HPDE6-E6E7 (cell line): Measurements from ENCODE around the gene FSCN2.

Experiments used
- DNase-seq: peaks from one replicate; pipeline ENCODE4 v3.0.0; 2011; ENCODE audit warnings: missing footprints; ENCODE audit errors: extremely low spot score

Gene FSCN2

GRCh38 chr17:81556175-81556691, 28.1 kb downstream of the FSCN2 start:
- DNase-seq: no peak

- DNase-seq: no peak
Measured at GRCh38 chr17:81556863-81557262, 28.7 kb downstream of the FSCN2 start.

GRCh38 chr17:81557276-81558114, 29.3 kb downstream of the FSCN2 start:
- no peak for DNase-seq

DNA sequence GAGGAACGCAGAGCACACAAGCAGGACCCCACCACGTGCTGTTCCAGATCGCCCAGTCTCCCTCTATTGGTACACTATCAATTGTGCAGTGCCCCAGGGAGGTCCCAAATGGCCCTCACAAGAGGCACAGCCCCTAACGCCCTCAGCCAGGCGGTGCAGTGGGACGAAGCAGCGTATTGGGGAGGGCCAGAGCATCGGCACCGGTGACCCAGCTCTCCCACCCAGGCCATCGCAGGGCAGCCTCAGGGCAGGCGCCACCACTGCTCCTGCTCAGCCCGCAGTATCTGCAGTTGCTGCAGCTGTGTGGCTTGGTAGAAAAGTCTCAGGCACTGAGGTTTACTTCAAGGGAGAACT, 29.9 kb downstream of the FSCN2 start:
- DNase-seq: no peak

GRCh38 chr17:81558941-81559806, 31.0 kb downstream of the FSCN2 start:
- DNase-seq: no peak

DNA sequence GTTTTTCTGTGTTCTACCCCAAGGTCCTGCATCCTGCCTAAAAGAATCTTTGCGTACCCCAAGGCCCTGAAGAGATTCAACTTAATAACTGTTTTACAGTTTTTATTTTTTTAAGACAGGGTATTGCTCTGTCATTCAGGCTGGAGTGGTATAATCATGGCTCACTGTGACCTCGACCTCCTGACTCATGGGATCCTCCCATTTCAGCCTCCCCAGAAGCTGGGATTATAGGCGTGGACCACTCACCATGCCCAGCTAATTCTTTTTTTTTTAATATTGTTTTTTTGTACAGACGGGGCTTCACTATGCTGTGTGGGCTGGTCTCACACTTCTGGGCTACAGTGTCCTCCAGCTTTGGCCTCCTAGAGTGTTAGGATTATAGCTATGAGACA, 33.3 kb downstream of the FSCN2 start:
- no peak for DNase-seq

DNA sequence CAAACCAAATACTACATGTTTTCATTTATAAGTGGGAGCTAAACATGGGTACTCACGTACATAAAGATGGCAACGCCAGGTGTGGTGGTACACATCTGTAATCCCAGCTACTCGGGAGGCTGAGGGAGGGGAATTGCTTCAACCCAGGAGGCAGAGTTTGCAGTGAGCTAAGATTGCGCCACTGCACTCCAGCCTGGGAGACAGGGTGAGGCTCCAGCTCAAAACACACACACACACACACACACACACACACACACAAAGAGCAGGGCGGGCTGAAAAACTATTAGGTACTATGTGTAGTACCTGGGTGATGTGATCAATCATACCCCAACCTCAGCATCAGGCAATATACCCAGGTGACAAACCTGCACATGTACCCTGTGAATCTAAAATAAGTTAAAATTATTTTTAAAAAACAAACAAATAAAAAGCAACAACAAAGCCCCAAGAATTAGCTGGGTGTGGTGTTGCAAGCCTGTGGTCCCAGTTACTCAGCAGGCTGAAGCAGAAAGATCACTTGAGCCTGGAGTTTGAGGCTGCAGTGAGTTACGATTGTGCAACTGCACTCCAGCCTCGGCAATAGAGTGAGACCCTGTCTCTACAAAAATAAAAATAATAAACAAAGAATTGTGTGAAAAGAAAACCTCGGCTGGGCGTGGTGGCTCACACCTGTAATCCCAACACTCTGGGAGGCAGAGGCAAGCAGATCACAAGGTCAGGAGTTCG, 35.8 kb downstream of the FSCN2 start:
- DNase-seq: no peak

- DNase-seq: no peak
Measured at GRCh38 chr17:81564778-81565177, 36.6 kb downstream of the FSCN2 start.

- no peak for DNase-seq
Measured at GRCh38 chr17:81565231-81565630, 37.1 kb downstream of the FSCN2 start.

DNA sequence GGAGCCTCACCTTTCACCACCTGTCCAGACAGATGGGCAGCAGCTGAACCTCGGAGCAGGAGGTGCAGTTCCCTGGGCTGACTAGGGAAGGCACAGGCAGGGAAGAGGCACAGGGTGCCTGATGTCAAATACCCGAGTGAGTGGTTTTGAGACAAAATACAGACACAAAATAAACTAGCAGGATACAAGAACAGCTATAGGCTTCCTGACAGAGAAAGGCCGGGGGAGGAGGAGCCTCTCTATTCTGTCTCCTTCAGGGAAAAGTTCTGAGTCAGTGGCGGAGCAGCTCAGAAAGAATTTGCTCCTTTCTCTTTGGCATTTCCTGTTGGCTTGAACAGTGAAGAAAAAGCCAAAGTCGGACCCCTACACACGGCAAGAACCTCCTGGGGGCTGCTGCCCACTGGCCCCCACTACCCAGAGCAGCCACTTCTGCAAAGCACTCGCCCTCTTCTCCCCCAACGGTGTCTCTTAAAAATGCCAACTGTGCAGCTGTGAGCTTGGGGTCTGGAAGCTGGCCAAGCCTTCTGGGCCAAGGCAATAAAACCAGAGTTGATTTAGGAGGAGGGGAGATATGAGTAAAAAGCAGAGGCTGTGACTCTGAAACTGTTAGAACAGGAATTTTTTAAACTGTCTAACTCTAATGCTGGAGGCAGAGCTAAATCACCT, 38.4 kb downstream of the FSCN2 start:
- peak; percentile 76 for DNase-seq

DNA sequence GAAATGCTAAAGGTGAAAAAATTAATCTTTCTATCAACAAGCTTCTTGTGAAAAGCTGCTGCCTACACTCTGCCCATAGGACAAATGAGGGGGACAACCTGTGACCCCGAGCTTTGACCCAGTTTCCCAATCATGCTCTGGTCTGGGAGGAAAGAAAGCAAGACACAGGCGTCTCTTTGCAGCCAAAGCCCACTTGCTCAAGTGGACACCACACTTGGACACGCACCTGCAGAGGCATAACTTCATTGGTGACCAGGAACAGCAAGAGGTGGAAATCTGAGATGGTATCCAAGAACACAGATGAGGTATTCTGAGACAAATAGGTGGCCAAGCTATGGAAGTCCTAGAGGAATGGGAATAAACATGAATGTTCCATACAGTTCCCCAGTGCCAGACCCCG, 39.0 kb downstream of the FSCN2 start:
- DNase-seq: no peak

DNA sequence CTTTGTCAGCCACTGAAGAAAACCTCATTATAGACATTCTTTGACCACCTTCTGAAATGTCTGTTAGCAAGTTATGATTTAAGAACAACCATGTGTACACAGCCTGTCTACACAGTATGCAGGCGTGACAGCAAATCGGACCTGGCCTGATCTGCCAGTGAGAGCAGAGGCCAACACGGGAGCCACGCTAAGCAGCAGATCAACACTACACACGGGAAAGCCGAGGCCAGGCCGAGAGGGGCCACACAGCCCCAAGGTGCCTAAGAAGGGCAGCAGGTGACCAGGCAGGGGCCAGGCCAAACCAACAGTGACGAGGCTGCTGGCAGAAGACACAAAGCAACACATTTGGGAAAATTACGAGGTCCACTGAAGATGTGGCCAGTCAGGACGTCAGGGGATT, 40.2 kb downstream of the FSCN2 start:
- DNase-seq: no peak

GRCh38 chr17:81569986-81570514, 41.9 kb downstream of the FSCN2 start:
- DNase-seq: no peak

- DNase-seq: no peak
Measured at GRCh38 chr17:81570964-81571363, 42.8 kb downstream of the FSCN2 start.

DNA sequence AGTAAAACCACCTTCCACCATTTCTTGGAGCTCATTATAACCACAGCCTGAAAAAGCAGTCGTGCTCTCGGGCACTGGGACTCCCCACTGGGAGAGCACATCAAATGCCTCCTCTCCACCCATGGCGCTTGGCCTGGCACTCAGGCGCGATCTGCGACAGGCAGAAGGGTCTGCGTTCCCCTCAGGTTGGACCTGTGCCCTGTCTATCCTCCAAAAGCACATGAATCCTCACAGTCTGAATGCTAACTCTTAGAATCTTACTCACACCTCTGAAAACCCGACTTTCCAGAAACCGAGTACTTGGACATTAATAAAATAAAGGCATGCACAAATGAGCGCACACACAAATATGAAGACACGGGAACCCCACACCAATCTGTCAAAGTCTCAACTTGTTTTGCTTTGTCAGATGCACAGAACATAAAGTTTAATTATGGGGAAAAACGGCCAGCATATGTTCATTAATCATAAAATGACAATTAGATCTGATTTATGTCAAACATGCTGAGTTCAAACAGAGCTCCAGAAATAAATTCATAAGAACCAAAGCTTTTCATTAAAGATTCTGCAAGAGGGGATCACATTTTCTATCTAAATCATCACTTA, 44.5 kb downstream of the FSCN2 start:
- no peak for DNase-seq

GRCh38 chr17:81573794-81574642, 45.8 kb downstream of the FSCN2 start:
- DNase-seq: no peak

- no peak for DNase-seq
Measured at GRCh38 chr17:81574643-81574956, 46.4 kb downstream of the FSCN2 start.

DNA sequence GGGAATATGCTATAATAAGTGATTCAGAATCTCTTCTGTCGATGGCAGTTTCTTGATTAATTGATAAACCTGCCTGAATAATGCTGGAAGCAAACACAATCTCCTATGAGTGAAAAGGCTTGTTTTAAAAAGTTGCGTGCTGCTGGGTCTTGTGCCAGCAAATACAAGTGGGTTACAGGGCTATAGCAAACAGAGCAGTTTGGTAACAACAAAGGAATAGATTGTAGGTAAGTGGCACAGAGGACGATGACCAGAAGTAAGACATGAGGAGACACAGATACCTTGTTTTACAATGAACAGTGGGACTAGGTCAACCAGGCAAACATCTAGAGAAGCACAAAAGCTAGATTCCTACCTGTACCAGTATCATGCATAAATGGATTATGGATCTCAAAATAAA, 47.7 kb downstream of the FSCN2 start:
- DNase-seq: no peak

DNA sequence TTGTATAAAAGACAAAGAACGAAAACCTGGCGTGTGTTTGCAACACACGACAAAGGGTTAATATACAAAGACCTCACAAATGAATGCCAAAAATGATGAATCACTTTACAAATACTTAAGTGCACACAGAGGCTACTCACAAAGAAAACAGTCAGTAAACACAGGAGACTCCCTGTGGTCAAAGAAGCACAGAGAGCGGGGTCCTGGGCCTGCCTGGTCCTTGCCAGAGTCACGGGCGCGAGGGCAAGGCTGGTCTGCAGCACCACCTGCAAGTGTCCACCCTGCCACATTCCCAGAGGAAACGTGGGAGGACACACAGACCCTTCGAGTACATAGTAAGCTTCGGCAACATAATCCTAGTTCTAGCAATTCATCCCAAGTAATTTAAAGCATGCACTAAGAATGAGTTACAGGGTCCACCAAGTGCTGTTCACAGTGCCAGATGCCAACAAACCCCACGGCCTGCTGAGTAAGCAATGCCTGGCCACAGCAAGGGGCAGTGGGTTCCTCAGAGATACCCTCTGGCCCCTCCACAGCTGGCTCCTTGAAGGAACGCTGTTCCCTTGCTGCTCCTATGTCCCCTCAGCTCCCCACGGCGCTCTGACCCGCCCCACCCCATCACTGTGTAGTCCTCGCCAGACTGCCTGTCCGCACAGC, 48.6 kb downstream of the FSCN2 start:
- DNase-seq: no peak
